PFSK-1 (cell line): ENCODE measurements around the gene IVNS1ABP.

Experiments
- FOXP2 ChIP-seq: optimal IDR thresholded peaks from 2 replicates; pipeline ENCODE3; 2011; ENCODE audit warnings: borderline replicate concordance, control low read depth, inconsistent platforms; ENCODE audit not compliant: insufficient read depth; ENCODE audit errors: extremely low read length, extremely low read depth
- POLR2AphosphoS5 ChIP-seq: IDR thresholded peaks from 2 replicates; pipeline ENCODE4 v1.6.1; 2012; ENCODE audit warnings: low read depth, mild to moderate bottlenecking, control low read depth, low read length, moderate library complexity
- REST ChIP-seq, 2 experiments: IDR thresholded peaks; 2 replicates each; pipeline versions ENCODE4 v1.6.1 to v1.8.0; 2011 to 2012; ENCODE audit warnings: low read depth in 2 of 2, low read length in 2 of 2, control low read depth in 1 of 2, inconsistent platforms in 1 of 2, mild to moderate bottlenecking in 1 of 2, moderate library complexity in 1 of 2; ENCODE audit not compliant: insufficient read depth in 1 of 2
- SIN3A ChIP-seq: IDR thresholded peaks from 2 replicates; pipeline ENCODE4 v1.6.1; 2012; ENCODE audit warnings: mild to moderate bottlenecking, low read length, moderate library complexity, borderline replicate concordance; ENCODE audit not compliant: insufficient read depth
- TAF1 ChIP-seq: IDR thresholded peaks from 2 replicates; pipeline ENCODE4 v1.6.1; 2012; ENCODE audit warnings: low read length, control low read depth, borderline replicate concordance; ENCODE audit not compliant: insufficient read depth

Gene IVNS1ABP

DNA sequence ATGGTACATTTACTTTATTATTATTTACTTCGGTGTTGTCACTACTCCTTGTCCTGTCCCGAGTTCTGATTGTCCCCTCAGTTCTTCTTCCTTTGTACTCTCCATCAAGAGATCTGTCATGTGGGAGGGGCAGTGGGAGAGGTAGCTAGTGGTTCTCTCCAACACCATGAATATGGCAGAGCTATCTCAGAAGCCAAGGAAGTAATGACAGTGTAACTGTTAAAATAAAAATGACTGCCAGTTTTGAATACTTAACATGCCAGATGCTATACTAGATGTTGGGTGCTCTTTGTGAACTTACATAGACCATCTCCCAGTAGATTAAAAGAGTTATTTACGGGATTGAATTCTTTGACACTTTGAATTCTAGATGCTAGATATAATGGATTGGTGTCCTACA is 28.6 kb downstream of the IVNS1ABP start:
- TF ChIP-seq SIN3A (no peak), REST (IDR thresholded peaks at IDR 0.05; ENCODE audit: insufficient read depth in 1 of 2, low read depth in 2 of 2, low read length in 2 of 2) (no peak), POLR2AphosphoS5 (no peak), FOXP2 (no peak), TAF1 (no peak)

DNA sequence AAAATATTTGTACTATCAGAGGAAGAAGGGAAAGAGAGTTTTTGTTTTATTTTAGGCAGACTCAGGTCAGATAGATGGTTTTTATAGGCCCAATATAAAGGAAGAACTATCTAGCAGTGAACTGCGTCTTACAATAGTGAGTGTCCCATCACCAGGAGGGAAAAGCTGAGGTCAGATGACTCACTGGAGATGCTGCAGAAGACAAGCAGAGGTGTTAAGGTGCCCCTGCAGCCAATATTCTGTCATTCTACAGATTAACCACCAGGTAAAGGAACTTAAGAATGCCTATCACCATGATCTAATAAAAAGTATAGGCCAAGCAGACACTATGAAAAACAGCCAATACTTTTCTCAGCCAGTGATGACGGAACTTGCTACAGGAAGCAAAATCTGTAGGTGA is 29.6 kb downstream of the IVNS1ABP start:
- no peak for TF ChIP-seq SIN3A
- TF ChIP-seq POLR2AphosphoS5, result no peak
- TF ChIP-seq REST (IDR thresholded peaks at IDR 0.05; ENCODE audit: insufficient read depth in 1 of 2, low read depth in 2 of 2, low read length in 2 of 2), result no peak
- no peak for TF ChIP-seq FOXP2
- TF ChIP-seq TAF1, result no peak

- TF ChIP-seq TAF1 (no peak), REST (IDR thresholded peaks at IDR 0.05; ENCODE audit: insufficient read depth in 1 of 2, low read depth in 2 of 2, low read length in 2 of 2) (no peak), POLR2AphosphoS5 (no peak), FOXP2 (no peak), SIN3A (no peak)
Observed at GRCh38 chr1:185284533-185285276, 32.3 kb downstream of the IVNS1ABP start.

GRCh38 chr1:185284116-185284515 is 32.9 kb downstream of the IVNS1ABP start:
- TF ChIP-seq POLR2AphosphoS5 (no peak), SIN3A (no peak), FOXP2 (no peak), REST (IDR thresholded peaks at IDR 0.05; ENCODE audit: insufficient read depth in 1 of 2, low read depth in 2 of 2, low read length in 2 of 2) (no peak), TAF1 (no peak)

- TF ChIP-seq TAF1, result no peak
- TF ChIP-seq SIN3A, result no peak
- TF ChIP-seq POLR2AphosphoS5, result no peak
- TF ChIP-seq REST (IDR thresholded peaks at IDR 0.05; ENCODE audit: insufficient read depth in 1 of 2, low read depth in 2 of 2, low read length in 2 of 2), result no peak
- no peak for TF ChIP-seq FOXP2
Observed at GRCh38 chr1:185281245-185281644, 35.8 kb downstream of the IVNS1ABP start.
